ENCODE results near the gene GRID1.

The GRID1 gene

DNA sequence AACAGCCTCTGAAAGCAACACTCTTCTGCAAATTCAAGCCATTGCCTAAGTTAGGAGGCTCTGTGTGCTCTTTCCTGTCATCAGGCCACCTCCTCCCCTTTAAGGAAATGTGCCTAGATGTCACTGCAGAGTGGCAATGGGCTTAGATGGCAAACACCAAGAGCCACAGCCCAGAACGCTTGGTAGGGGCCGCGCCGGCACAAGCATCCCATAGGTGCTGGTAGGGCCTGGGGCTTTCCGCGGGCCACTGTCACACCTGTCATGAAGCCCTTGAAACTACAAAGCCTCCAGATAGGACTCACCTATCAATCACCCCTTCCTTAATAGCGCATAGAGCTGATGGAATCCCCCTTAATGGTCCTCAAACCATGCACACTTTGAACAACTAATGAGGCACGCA, 299.9 kb downstream of the GRID1 start:
- TF ChIP-seq, protein P1, sequence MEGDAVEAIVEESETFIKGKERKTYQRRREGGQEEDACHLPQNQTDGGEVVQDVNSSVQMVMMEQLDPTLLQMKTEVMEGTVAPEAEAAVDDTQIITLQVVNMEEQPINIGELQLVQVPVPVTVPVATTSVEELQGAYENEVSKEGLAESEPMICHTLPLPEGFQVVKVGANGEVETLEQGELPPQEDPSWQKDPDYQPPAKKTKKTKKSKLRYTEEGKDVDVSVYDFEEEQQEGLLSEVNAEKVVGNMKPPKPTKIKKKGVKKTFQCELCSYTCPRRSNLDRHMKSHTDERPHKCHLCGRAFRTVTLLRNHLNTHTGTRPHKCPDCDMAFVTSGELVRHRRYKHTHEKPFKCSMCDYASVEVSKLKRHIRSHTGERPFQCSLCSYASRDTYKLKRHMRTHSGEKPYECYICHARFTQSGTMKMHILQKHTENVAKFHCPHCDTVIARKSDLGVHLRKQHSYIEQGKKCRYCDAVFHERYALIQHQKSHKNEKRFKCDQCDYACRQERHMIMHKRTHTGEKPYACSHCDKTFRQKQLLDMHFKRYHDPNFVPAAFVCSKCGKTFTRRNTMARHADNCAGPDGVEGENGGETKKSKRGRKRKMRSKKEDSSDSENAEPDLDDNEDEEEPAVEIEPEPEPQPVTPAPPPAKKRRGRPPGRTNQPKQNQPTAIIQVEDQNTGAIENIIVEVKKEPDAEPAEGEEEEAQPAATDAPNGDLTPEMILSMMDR (IDR thresholded peaks at IDR 0.05; ENCODE audit: insufficient read depth, low read depth, low read length, missing control alignments): no peak
- DNase-seq (ENCODE audit: low read depth): no peak
- no peak overlapping the region for H3K4me3 ChIP-seq (ENCODE audit: low read length)

DNA sequence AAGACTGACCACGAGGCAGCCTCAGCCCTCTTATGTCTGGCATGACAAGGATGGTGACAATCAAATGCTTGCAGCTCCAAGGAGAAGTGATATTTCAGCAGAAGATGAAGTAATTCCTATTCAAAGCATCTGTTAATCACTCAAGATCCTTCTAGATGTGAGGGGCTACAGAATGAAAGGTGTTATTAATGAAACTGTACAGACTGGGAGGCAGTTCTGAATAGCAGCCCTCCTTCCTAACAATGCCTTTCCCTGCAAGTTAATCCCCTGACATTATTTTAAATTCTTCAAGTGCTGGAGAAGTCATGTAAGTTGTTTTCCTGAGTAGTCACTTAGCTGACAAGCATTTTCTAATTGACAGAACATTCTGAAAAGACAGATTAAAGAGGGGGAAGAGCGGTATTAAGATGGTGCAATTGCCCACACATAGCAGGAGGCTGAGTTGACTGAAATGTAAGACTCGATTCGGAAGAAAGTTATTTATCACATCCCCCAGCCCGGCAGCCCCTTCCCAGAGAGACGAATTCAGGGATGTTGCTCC, 300.8 kb downstream of the GRID1 start:
- DNase-seq (ENCODE audit: low read depth): no peak
- TF ChIP-seq, protein P1 (IDR thresholded peaks at IDR 0.05; ENCODE audit: insufficient read depth, low read depth, low read length, missing control alignments): no peak
- H3K4me3 ChIP-seq (ENCODE audit: low read length): no peak overlapping the region

DNA sequence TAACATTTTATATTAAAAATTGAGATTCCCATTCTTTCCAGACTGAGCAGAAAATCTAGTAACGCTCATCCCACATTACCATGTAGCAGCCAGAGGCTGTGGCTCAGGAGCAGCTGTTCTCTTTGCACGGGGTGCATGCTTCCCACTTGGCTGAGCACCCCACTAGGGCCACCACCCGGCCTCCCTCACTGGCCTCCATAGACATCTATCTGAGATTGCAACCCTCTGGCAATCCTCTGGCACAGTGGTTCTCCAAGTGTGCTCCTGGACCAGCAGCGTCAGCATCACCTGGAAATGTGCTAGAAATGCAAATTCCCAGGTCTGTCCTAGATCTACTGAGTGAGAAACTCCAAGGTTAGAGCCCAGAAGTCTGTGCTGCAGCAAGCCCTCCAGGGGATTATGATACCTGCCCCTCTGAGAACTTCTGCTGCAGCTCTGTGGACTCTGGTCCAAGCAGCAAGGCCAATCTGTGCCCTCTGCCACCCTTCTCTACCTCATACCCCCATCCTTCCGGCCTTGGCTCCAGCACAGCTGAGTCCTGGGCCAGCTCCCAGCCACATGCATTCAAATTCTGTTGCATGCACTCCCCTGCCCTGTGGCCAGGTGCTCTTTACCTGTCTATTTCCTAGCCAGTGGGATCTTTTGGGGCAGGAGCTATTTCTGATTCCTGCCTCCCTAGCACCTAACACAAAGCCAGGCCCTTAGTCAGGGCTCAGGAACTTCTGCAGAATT, 301.5 kb downstream of the GRID1 start:
- DNase-seq (ENCODE audit: low read depth): no peak
- no peak overlapping the region for H3K4me3 ChIP-seq (ENCODE audit: low read length)
- TF ChIP-seq, protein P1 (IDR thresholded peaks at IDR 0.05; ENCODE audit: insufficient read depth, low read depth, low read length, missing control alignments): no peak

DNA sequence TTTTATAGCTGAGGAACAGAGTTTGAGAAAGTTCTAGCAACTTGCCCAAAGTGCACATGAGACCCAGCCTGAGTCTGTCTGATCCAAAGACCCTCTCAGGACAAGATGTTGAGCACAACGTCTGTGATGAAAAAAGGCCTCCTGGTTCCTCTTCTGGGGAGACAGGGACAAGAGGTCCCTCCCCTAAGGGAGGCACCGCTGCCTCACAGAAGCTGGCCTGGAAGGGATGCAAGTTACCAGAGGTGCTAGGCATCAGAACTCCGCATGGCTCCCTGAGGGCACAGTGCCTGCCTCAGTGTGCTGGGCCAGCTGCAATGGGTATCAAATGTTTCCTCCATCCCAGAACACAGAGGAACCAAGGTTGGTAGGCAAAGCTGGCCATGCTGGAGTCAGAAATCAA, 302.4 kb downstream of the GRID1 start:
- H3K4me3 ChIP-seq (ENCODE audit: low read length): no peak overlapping the region
- DNase-seq (ENCODE audit: low read depth): no peak
- TF ChIP-seq, protein P1 (IDR thresholded peaks at IDR 0.05; ENCODE audit: insufficient read depth, low read depth, low read length, missing control alignments): no peak

DNA sequence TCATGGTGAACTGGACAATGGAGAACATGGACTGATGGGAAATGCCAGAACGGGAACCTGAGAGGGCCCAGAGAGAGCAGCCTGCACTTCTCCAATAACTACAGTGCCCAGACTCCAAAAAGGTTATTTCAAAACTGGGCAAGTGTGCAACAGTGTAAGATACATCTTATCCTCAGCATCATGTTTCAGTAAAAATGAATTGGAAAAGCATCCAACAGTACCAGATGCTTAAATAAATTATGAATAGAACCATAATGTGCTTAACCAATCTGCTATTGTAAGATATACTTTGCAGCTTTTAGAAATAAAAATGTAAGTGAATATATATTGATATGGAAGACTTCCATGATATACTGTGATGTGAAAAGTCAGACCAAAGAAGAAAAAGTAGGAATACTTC, 303.3 kb downstream of the GRID1 start:
- TF ChIP-seq, protein P1 (IDR thresholded peaks at IDR 0.05; ENCODE audit: insufficient read depth, low read depth, low read length, missing control alignments): no peak
- no peak for DNase-seq (ENCODE audit: low read depth)
- H3K4me3 ChIP-seq (ENCODE audit: low read length): no peak overlapping the region

DNA sequence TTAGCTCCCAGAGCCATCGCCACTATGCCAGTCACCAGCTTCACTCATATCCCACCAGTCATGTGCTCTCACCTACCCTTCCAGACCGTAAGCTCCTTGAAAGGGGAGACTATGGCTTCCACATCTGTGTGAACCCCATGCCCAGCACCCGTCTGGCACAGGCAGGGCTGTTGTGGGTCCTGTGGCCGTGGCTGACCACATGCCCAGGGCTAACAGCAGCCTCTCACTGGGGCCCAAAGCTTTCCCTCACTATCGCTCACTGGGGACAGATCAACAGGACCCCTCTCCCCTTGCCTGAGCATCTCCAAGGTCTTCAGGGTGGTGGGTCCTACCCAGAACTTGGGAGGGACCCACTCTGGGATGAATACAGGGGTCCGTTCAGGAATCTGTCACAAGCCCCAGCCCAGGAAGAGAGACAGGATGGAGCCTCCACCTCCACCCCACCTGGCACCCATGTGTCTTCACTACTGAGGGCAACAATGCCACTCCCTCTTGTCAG, 303.9 kb downstream of the GRID1 start:
- TF ChIP-seq, protein P1 (IDR thresholded peaks at IDR 0.05; ENCODE audit: insufficient read depth, low read depth, low read length, missing control alignments): no peak
- no peak for DNase-seq (ENCODE audit: low read depth)
- H3K4me3 ChIP-seq (ENCODE audit: low read length): no peak overlapping the region

DNA sequence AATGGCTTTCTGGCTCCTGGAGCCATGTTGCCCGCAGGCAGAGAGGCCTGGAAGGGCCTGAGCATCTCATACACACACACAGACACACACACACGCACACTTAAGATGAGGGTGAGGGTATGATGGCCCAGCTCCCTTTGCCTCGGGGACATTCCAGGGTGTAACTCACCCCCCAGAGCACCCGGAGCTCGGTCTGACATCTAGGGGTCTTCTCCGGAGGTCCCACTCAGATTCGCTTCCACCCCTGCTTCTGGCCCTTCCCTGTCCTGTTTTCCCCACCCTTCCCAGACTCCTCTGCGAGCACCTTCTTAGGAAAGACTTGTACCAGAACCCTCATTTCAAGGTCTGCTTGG, 304.4 kb downstream of the GRID1 start:
- TF ChIP-seq, protein P1 (IDR thresholded peaks at IDR 0.05; ENCODE audit: insufficient read depth, low read depth, low read length, missing control alignments): no peak
- no peak for DNase-seq (ENCODE audit: low read depth)
- no peak overlapping the region for H3K4me3 ChIP-seq (ENCODE audit: low read length)
